NCI-H524 treated with DMSO at 0.1 percent for 48 hours (cell line): ENCODE measurements around the gene PTPN4.
"Not testable (repeated sequence)": the region's sequence is repeated elsewhere in the genome, so short reads cannot be mapped to it uniquely, and the experiment has no call there.

ENCODE experiments used
- DNase-seq: peaks from one replicate; lab custom pipeline; 2025; lab: John Stamatoyannopoulos, UW

The PTPN4 gene

GRCh38 chr2:119764832-119765231 is 5.1 kb downstream of the PTPN4 start:
- DNase-seq: no peak

- no peak for DNase-seq
Observed at GRCh38 chr2:119765433-119766002, 5.8 kb downstream of the PTPN4 start.

- DNase-seq: no peak
Observed at GRCh38 chr2:119766944-119767343, 7.2 kb downstream of the PTPN4 start.

GRCh38 chr2:119768742-119769141 is 9.0 kb downstream of the PTPN4 start:
- no peak for DNase-seq

GRCh38 chr2:119769645-119770044 is 9.9 kb downstream of the PTPN4 start:
- no peak for DNase-seq

GRCh38 chr2:119771331-119771730 is 11.6 kb downstream of the PTPN4 start:
- DNase-seq: no peak

GRCh38 chr2:119772128-119772527 is 12.4 kb downstream of the PTPN4 start:
- no peak for DNase-seq

GRCh38 chr2:119772767-119773166 is 13.0 kb downstream of the PTPN4 start:
- no peak for DNase-seq

GRCh38 chr2:119774026-119774425 is 14.3 kb downstream of the PTPN4 start:
- no peak for DNase-seq

- no peak for DNase-seq
Observed at GRCh38 chr2:119775102-119775501, 15.4 kb downstream of the PTPN4 start.

- DNase-seq: no peak
Observed at GRCh38 chr2:119782308-119783027, 22.7 kb downstream of the PTPN4 start.

- DNase-seq: no peak
Observed at GRCh38 chr2:119784876-119785275, 25.2 kb downstream of the PTPN4 start.

- DNase-seq: no peak
Observed at GRCh38 chr2:119786295-119786694, 26.6 kb downstream of the PTPN4 start.

- no peak for DNase-seq
Observed at GRCh38 chr2:119788752-119789151, 29.0 kb downstream of the PTPN4 start.

- no peak for DNase-seq
Observed at GRCh38 chr2:119790466-119790865, 30.7 kb downstream of the PTPN4 start.

- no peak for DNase-seq
Observed at GRCh38 chr2:119792907-119793312, 33.2 kb downstream of the PTPN4 start.

GRCh38 chr2:119794237-119794636 is 34.5 kb downstream of the PTPN4 start:
- DNase-seq: no peak

- DNase-seq: no peak
Observed at GRCh38 chr2:119795309-119796303, 35.9 kb downstream of the PTPN4 start.

GRCh38 chr2:119800376-119800902 is 40.7 kb downstream of the PTPN4 start:
- DNase-seq: no peak

GRCh38 chr2:119801040-119801439 is 41.3 kb downstream of the PTPN4 start:
- no peak for DNase-seq

- not testable (repeated sequence) for DNase-seq
Observed at GRCh38 chr2:119801989-119802388, 42.3 kb downstream of the PTPN4 start.

GRCh38 chr2:119803101-119803500 is 43.4 kb downstream of the PTPN4 start:
- no peak for DNase-seq
